AG04449 (cell line): ENCODE measurements around the gene TBCK.

Experiments
- CTCF ChIA-PET: fragments of 350-600 bp; formaldehyde crosslinking; extraction: SDS; loops from one replicate; lab custom pipeline; 2021; ENCODE audit warnings: antibody characterized with exemption; lab: Yijun Ruan, JAX
- POLR2A ChIA-PET: fragments of 400-600, 350-600 bp; formaldehyde crosslinking; extraction: SDS; loops from one replicate; lab custom pipeline; 2020; ENCODE audit warnings: antibody characterized with exemption, inconsistent platforms; lab: Yijun Ruan, JAX
- DNase-seq: peaks from one replicate; pipeline ENCODE4 v3.0.0-alpha.2; 2010; ENCODE audit warnings: low read depth, low spot score
- H3K4me3 ChIP-seq: 2 replicates; pipeline ENCODE4 v1.5.1; 2011; ENCODE audit warnings: low read depth, mild to moderate bottlenecking, control low read depth, low read length
- TF ChIP-seq, protein P1 (sequence below): IDR thresholded peaks from one replicate; pipeline ENCODE4 v1.5.1; 2011; ENCODE audit warnings: mild to moderate bottlenecking, moderate library complexity, low read length, control low read depth, inconsistent platforms; ENCODE audit not compliant: insufficient read depth; ENCODE audit errors: missing control alignments

TBCK gene

DNA sequence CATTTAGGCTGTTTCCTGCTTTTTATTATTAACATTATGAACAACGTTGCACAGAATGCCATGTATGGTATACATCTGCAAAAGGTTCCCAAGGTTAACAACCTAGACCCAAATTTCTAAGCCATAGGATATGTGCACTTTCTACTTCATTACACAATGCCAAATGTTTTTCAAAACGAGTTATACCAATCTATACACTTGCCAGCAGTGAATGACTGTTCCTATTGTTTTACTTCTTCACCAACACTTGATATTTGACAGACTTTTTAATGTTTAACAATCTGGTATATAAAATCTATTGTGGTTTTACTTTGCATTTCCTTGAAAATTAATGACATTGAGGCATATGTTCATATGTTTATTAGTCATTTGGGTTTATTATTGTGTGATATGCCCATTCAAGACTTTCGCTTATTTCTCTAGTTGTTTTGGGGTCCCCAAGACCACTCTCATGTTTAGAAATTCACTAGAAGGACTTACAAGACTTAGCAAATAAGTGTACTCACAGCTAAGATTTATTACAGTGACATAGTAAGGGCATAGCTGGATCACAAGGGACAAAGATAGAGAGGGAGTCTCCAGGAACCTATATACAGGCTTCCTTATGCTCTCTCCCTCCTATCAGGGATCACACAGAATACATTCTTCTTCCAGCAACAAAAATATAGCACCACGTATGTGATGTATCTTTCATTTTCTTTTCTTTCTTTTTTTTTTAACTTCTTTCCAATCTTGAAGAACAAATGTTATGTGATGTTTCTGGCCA is 62.5 kb downstream of the TBCK start:
- DNase-seq = no peak
- ChIA-PET POLR2A (no interaction called here), CTCF (no interaction called here)
- H3K4me3 ChIP-seq = no peak overlapping the region
- TF ChIP-seq, protein P1, sequence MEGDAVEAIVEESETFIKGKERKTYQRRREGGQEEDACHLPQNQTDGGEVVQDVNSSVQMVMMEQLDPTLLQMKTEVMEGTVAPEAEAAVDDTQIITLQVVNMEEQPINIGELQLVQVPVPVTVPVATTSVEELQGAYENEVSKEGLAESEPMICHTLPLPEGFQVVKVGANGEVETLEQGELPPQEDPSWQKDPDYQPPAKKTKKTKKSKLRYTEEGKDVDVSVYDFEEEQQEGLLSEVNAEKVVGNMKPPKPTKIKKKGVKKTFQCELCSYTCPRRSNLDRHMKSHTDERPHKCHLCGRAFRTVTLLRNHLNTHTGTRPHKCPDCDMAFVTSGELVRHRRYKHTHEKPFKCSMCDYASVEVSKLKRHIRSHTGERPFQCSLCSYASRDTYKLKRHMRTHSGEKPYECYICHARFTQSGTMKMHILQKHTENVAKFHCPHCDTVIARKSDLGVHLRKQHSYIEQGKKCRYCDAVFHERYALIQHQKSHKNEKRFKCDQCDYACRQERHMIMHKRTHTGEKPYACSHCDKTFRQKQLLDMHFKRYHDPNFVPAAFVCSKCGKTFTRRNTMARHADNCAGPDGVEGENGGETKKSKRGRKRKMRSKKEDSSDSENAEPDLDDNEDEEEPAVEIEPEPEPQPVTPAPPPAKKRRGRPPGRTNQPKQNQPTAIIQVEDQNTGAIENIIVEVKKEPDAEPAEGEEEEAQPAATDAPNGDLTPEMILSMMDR = no peak

DNA sequence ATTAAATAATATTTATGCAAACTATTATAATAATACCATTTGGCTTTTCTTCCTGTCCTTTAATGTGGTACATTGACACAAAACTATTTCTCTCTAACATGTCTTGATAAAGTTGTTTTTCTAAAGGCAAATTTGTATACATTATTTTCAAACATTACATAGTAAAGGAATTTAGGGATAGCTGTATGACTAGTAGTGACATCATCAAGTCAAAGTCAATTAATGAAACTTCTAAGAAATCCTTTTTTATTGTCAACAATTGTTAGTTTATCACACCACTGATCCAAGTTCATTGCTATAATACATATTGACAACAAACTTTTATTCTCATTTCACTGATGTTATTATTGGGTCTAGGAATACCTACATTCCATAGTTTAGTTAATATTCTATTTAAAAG is 68.4 kb downstream of the TBCK start:
- TF ChIP-seq, protein P1 = no peak
- ChIA-PET POLR2A (no interaction called here), CTCF (interaction anchor here (2.2 kb wide), 1 partner anchor 9 kb away, joined by 11 read pairs; no protein-coding TSS in a partner anchor)
- no peak overlapping the region for H3K4me3 ChIP-seq
- no peak for DNase-seq

- no peak overlapping the region for H3K4me3 ChIP-seq
- ChIA-PET POLR2A (no interaction called here), CTCF (no interaction called here)
- TF ChIP-seq, protein P1 = no peak
- DNase-seq = no peak
Observed at GRCh38 chr4:106246441-106246840, 69.6 kb downstream of the TBCK start.

DNA sequence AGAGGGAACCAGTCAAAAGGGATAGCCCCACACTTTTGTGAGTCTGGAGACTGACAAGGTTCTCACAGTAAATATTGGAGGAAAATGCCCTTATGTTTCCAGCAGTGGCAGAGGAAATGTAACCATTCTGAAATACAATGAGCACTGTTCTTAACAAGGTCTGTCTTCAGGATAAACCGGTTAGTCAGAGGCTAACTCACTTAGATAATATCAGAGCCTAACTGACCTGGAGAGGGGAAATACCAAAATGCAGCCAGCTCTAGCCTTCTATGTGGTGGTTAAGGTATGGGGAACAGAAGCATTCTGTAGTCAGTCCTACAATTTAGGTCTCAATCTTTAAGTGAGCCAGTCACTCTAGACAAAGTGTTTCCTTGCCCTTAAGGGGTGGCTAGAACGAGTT is 70.8 kb downstream of the TBCK start:
- CTCF ChIA-PET = interaction anchor here (1.1 to 1.5 kb wide), 2 partner anchors 21 to 82 kb away, joined by 3 to 4 read pairs; no protein-coding TSS in a partner anchor
- no peak for DNase-seq
- TF ChIP-seq, protein P1 = no peak
- POLR2A ChIA-PET = no interaction called here
- no peak overlapping the region for H3K4me3 ChIP-seq

DNA sequence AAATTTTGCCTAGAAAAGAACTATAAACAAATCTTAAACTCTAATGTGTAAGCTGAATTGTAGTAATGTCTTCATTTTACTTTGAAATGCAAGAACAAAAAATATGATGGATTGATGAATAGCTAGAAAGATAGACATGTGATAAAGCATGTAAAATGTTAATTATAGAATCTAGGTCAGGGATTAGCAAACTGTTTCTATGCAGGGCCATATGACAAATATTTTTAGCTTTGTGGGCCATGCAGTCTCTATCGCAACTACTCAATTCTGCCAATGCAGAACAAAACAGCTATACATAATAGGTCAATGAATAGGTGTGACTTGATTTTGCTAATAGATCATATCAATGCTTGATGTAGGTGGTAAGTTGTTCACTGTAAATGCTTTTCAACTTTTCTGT is 75.3 kb downstream of the TBCK start:
- no peak for DNase-seq
- TF ChIP-seq, protein P1 = no peak
- CTCF ChIA-PET = interaction anchor here (0.6 kb wide), 1 partner anchor 26 kb away, joined by 3 read pairs; no protein-coding TSS in a partner anchor
- no peak overlapping the region for H3K4me3 ChIP-seq
- POLR2A ChIA-PET = no interaction called here

GRCh38 chr4:106238820-106239420 is 77.1 kb downstream of the TBCK start:
- TF ChIP-seq, protein P1 = peak; percentile 59
- H3K4me3 ChIP-seq = no peak overlapping the region
- ChIA-PET CTCF (interaction anchor here (0.7 to 2.4 kb wide), 10 partner anchors 9 to 578 kb away, joined by 3 to 11 read pairs (median 4); no protein-coding TSS in a partner anchor), POLR2A (no interaction called here)
- no peak for DNase-seq
